DMS153 treated with DMSO at 0.1 percent for 48 hours (cell line): ENCODE results near the gene CACNA1H.
A peak's percentile ranks its signal among the peaks of the same experiment; 100 is the strongest.
"Not testable (repeated sequence)": the region's sequence is repeated elsewhere in the genome, so short reads cannot be mapped to it uniquely, and the experiment has no call there.

Experiments used
- DNase-seq: peaks from one replicate; lab custom pipeline; 2025; ENCODE audit not compliant: unreplicated experiment; lab: John Stamatoyannopoulos, UW

Gene CACNA1H

GRCh38 chr16:1185460-1186207 is 32.7 kb downstream of the CACNA1H start:
- not testable (repeated sequence) for DNase-seq

GRCh38 chr16:1188432-1189189 is 35.7 kb downstream of the CACNA1H start:
- DNase-seq, result no peak

GRCh38 chr16:1189455-1189854 is 36.5 kb downstream of the CACNA1H start:
- DNase-seq, result no peak

DNA sequence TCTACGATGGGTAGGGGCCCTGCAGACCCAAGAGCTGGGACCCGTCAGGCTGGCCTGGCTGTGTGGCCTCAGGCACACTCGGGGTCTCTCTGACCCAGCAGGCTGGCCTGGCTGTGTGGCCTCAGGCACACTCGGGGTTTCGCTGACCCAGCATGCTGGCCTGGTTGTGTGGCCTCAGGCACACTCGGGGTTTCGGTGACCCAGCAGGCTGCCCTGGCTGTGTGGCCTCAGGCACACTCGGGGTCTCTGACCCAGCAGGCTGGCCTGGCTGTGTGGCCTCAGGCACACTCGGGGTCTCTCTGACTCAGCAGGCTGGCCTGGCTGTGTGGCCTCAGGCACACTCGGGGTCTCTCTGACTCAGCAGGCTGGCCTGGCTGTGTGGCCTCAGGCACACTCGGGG is 37.9 kb downstream of the CACNA1H start:
- DNase-seq, result not testable (repeated sequence)

GRCh38 chr16:1192384-1193073 is 39.6 kb downstream of the CACNA1H start:
- no peak for DNase-seq

- DNase-seq, result peak; percentile 63
These were observed 40.4 kb downstream of the CACNA1H start for GRCh38 chr16:1193143-1193824.

- DNase-seq, result no peak
These were observed 41.1 kb downstream of the CACNA1H start for GRCh38 chr16:1193825-1194581.

DNA sequence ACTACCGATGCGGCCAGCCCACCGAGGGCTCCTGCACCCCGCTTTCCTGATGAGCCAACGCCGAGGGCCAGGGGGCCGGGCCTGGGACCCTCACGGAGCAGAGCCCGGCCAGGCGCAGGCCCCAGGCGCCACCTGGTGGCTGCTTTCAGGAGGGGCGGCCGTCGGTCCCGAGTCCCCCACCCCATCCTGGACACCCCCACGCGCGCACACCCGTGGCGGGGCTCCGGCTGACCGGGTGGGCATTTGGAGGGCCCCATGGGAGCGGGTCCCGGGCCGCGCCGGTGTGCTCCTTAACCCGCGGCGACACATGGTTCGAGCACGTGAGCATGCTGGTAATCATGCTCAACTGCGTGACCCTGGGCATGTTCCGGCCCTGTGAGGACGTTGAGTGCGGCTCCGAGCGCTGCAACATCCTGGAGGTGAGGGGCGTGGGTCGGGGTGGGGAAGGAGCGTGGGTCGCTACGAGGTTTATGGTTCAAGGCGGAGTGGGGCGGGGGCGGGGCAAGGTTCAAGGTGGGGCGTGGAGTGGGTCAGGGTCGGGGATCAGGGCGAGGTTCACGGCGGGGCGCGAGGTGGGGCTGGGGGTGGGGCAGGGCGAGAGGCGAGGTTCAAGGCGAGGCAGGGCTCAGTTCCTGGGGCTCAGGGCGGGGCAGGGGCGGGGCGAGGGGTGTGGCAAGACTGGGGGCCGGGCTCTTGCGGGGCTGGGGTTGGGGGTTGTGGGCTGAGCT is 41.9 kb downstream of the CACNA1H start:
- no peak for DNase-seq

GRCh38 chr16:1195393-1195666 is 42.4 kb downstream of the CACNA1H start:
- DNase-seq, result no peak

DNA sequence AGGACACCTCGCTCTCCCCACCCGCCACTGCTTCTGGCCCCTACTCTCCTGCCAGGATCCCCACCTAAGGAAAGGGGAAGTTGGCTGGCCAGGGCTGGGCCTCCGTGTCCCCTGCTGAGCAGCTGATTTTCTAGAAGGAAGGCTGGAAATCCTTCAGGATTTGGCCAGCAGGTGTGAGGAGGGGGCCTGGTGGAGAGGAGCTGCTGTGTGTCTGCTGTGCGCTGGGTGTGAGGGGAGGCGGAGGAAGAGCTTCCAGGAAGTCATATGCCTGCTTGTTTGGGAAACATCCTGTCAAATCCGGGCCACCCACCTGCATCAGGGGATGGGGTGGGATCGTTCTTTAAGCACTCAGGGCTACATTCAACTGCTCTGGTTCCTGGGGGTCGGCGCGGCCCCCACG is 43.6 kb downstream of the CACNA1H start:
- DNase-seq, result no peak

DNA sequence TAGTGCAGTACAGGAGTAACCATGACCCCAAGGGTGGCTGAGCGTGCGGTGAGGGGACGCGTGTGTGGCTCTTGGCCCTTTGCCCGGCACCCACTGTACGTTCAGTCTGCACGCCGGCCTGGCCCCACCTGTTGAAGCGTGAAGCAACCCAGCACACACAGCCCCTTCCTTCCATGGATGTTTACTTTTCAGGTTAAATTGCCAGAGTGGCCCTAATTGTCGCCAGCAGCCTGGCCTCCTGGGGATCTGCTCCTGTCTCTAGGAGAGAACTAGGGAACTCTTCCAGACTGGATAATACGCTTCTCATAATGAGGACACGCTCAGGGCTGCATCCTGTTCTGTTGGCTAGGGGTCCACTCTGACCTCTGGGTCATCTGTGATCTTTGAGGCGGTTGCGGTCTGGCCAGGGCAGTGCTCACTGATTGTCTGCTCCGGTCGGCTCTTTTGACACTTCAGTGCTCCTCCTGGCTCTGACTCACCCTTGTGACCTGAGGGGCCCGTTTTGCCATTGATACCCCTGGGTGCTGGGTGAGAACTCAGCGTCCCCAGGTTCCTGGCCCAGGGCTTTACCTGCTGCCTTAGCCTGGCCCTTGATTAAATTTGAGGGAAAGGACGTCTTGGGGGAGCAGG is 44.4 kb downstream of the CACNA1H start:
- DNase-seq, result peak; percentile 85

- no peak for DNase-seq
These were observed 45.3 kb downstream of the CACNA1H start for GRCh38 chr16:1198194-1198593.

DNA sequence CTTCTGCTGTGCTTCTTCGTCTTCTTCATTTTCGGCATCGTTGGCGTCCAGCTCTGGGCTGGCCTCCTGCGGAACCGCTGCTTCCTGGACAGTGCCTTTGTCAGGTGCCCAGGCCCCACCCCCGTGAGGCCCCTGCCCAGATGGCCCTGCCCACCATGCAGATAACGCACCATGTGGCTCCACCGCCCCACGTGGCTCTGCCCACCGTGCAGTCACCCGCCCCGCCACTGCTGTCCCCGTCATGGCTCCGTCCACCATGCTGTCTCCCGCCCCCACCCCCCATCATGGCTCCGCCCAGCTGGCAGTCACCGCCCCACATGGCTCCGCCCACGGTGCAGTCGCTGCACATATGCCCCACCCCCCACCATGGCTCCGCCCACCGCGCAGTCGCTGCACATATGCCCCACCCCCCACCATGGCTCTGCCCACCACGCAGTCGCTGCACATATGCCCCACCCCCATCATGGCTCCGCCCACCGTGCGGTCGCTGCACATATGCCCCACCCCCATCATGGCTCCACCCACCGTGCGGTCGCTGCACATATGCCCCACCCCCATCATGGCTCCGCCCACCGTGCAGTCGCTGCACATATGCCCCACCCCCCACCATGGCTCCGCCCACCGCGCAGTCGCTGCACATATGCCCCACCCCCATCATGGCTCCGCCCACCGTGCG is 45.9 kb downstream of the CACNA1H start:
- DNase-seq, result not testable (repeated sequence)

DNA sequence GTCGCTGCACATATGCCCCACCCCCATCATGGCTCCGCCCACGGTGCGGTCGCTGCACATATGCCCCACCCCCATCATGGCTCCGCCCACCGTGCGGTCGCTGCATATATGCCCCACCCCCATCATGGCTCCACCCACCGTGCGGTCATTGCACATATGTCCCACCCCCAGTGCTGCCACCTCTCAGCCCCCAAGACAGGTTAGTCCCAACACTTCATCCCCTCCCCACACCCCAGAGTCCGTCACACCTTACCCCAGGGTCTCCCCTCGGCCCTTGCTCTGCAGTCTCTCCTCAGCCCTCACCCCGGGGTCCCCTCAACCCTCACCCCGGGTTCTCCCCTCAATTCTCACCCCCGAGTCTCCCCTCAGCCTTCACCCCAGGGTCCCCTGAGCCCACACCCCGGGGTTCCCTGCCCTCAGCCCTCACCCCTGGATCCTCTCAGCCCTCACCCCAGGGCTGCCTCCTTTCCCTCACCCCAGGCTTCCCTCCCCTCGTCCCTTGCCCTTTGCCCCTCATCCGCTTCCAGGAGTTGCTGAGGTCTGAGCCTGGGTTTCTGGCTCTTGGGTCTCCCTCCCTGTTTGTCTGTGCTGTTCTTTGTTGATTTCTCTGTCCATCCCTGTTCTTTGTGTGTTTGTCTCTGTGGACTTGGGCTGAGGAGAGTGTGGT is 46.6 kb downstream of the CACNA1H start:
- no peak for DNase-seq

DNA sequence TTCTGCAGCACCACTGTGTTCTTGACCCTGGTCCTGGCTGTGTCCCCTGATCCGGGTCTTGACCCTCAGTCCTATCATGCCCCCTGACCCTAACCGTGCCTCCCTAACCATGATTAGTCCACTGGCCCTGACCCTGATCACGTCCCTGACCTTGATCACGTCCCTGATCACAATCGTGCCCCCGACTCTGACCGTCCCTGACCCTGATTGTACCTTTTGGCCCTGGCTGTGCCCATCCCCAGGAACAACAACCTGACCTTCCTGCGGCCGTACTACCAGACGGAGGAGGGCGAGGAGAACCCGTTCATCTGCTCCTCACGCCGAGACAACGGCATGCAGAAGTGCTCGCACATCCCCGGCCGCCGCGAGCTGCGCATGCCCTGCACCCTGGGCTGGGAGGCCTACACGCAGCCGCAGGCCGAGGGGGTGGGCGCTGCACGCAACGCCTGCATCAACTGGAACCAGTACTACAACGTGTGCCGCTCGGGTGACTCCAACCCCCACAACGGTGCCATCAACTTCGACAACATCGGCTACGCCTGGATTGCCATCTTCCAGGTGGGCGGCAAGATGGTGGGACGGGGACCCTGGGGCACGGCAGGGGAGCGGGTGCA is 47.2 kb downstream of the CACNA1H start:
- DNase-seq, result no peak

- no peak for DNase-seq
These were observed 48.5 kb downstream of the CACNA1H start for GRCh38 chr16:1201444-1201843.

DNA sequence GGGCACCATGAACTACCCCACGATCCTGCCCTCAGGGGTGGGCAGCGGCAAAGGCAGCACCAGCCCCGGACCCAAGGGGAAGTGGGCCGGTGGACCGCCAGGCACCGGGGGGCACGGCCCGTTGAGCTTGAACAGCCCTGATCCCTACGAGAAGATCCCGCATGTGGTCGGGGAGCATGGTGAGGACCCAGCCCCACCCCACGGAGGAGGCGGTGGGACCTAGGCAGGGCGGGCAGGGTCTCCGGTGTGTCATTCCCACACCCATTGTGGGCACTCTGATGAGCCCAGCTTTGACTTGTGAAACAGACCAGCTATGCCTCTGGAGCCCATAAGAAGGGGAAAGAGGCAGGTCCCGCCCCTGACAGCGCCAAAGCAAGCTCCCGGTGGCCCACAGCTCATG is 49.4 kb downstream of the CACNA1H start:
- no peak for DNase-seq

- no peak for DNase-seq
These were observed 52.0 kb downstream of the CACNA1H start for GRCh38 chr16:1204933-1205332.
